Prostate gland (tissue), 1 donor: ENCODE data around the gene EIF3L.

ENCODE experiments used
- POLR2A ChIP-seq: fragments of 450-650 bp; IDR thresholded peaks from one replicate; pipeline ENCODE4 v1.6.1; 2016; ENCODE audit warnings: antibody characterized with exemption, mild to moderate bottlenecking
- POLR2AphosphoS5 ChIP-seq: sonication (generic); formaldehyde crosslinking; IDR thresholded peaks from one replicate; pipeline ENCODE4 v1.6.1; 2017; ENCODE audit warnings: antibody characterized with exemption

DNA sequence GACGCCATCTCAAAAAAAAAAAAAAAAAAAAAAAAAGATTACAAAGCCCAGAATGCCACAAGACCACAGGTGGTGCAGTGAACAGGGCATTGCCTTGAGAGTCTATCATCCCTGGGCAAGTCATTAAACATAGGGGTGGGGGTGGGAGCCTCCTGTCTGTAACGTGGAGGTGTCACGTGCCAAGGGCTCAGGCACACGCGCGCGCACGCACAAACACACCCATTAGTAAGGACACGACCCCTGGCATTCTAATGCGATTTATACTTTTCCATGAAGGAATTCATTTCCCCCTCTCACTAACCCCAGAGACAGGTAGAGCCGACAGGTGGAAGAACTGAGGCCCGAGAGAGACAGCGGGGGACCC is 47.3 kb upstream of the EIF3L start:
- TF ChIP-seq POLR2A = no peak
- no peak for TF ChIP-seq POLR2AphosphoS5
